Activated naive CD4-positive, alpha-beta T cell treated with Interleukin-2 at 50 U/mL for 16 hours (primary cell): Measurements from ENCODE around the gene IFITM5.

ENCODE experiments used
- DNase-seq: peaks from one replicate; pipeline ENCODE4 v3.0.0-alpha.2; 2020

Gene IFITM5

DNA sequence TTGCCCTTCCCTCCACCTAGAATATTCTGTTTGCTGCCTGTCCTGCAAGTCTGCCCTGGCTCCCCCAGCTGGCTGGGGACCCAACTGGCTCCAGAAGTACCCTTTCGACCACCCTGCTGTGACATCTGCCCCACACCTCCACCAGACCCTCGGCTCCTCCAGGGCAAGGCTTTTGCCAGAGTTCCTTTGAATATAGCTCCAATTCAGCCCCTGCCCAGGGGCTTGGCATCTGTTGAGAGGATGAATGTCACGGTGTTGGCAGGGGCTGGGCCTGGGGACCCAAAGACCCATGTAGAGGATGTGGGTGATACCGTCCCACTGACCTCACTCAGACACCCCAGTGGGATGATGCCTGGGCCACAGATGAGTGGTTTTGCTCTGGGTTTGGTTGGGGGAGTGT lies 17.2 kb downstream of the IFITM5 start:
- DNase-seq: no peak

DNA sequence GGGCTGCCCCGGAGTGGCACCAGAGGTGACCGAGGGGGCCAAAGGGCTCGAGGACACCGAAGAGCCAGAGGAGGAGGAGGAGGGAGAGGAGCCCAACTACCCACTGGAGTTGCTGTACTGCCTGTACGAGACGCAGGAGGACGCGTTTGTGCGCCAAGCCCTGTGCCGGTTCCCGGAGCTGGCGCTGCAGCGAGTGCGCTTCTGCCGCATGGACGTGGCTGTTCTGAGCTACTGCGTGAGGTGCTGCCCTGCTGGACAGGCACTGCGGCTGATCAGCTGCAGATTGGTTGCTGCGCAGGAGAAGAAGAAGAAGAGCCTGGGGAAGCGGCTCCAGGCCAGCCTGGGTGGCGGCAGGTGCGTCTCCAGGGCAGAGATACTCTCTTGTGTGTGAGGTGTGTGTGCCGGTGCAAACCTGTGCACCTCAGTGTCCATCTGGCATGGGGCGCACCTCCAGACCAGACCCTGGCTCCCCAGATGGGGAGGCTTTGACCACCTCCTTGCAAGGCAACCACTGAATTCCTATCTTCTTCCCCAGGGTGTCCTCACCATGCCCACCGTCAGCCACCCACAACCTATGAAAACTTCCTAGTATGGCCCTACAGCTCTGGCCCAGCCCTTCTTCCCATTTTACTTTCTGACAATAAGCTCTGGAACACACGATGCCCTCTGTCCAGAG lies 17.7 kb downstream of the IFITM5 start:
- DNase-seq: no peak

DNA sequence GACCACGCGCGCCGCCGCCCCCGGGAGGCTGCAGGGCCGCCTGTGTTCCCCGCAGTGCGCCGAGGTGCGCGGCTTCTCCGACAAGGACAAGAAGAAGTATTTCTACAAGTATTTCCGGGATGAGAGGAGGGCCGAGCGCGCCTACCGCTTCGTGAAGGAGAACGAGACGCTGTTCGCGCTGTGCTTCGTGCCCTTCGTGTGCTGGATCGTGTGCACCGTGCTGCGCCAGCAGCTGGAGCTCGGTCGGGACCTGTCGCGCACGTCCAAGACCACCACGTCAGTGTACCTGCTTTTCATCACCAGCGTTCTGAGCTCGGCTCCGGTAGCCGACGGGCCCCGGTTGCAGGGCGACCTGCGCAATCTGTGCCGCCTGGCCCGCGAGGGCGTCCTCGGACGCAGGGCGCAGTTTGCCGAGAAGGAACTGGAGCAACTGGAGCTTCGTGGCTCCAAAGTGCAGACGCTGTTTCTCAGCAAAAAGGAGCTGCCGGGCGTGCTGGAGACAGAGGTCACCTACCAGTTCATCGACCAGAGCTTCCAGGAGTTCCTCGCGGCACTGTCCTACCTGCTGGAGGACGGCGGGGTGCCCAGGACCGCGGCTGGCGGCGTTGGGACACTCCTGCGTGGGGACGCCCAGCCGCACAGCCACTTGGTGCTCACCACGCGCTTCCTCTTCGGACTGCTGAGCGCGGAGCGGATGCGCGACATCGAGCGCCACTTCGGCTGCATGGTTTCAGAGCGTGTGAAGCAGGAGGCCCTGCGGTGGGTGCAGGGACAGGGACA lies 18.4 kb downstream of the IFITM5 start:
- peak; percentile 34 for DNase-seq

DNA sequence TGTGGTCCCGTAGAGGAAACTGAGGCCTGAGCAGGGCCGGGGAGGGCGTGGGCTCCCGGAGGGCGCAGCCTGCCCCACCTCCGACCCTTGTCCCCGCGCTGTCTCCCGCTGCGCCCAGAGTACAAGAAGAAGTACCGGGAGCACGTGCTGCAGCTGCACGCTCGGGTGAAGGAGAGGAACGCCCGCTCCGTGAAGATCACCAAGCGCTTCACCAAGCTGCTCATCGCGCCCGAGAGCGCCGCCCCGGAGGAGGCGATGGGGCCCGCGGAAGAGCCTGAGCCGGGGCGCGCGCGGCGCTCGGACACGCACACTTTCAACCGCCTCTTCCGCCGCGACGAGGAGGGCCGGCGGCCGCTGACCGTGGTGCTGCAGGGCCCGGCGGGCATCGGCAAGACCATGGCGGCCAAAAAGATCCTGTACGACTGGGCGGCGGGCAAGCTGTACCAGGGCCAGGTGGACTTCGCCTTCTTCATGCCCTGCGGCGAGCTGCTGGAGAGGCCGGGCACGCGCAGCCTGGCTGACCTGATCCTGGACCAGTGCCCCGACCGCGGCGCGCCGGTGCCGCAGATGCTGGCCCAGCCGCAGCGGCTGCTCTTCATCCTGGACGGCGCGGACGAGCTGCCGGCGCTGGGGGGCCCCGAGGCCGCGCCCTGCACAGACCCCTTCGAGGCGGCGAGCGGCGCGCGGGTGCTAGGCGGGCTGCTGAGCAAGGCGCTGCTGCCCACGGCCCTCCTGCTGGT lies 19.2 kb downstream of the IFITM5 start:
- peak; percentile 48 for DNase-seq

DNA sequence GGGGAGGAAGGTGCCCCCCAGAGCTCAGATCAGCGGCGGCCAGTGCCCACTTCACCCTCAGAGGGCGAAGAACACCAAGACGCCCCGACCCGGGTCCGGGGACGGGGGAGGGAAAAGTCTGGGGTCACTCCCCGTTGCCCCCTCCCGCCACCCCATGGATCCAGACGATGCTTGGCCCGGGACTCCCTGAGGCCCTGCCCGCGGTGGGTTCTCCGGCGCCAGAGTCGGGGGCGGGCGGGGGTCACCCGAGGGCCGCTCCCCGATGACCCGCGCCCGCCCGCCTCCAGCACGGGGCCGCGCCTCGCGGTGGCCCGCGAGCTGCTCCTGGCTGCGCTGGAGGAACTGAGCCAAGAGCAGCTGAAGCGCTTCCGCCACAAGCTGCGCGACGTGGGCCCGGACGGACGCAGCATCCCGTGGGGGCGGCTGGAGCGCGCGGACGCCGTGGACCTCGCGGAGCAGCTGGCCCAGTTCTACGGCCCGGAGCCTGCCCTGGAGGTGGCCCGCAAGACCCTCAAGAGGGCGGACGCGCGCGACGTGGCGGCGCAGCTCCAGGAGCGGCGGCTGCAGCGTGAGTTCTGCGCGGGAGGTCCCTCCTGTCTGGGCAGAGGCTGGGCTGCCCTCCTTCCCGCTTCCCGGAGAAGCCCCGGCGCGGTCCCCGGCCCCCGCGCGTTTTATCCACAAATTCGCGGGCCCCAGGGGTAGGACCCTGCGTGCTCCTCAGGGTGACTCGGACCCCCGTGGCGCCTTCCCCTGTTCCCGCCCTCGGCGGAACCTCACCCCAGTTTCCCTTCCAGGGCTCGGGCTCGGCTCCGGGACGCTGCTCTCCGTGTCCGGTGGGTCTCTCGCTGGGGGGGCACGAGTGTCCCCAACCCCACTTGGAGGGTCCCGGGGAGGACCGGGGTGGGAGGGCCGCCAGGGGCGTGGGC lies 20.0 kb downstream of the IFITM5 start:
- DNase-seq: no peak

DNA sequence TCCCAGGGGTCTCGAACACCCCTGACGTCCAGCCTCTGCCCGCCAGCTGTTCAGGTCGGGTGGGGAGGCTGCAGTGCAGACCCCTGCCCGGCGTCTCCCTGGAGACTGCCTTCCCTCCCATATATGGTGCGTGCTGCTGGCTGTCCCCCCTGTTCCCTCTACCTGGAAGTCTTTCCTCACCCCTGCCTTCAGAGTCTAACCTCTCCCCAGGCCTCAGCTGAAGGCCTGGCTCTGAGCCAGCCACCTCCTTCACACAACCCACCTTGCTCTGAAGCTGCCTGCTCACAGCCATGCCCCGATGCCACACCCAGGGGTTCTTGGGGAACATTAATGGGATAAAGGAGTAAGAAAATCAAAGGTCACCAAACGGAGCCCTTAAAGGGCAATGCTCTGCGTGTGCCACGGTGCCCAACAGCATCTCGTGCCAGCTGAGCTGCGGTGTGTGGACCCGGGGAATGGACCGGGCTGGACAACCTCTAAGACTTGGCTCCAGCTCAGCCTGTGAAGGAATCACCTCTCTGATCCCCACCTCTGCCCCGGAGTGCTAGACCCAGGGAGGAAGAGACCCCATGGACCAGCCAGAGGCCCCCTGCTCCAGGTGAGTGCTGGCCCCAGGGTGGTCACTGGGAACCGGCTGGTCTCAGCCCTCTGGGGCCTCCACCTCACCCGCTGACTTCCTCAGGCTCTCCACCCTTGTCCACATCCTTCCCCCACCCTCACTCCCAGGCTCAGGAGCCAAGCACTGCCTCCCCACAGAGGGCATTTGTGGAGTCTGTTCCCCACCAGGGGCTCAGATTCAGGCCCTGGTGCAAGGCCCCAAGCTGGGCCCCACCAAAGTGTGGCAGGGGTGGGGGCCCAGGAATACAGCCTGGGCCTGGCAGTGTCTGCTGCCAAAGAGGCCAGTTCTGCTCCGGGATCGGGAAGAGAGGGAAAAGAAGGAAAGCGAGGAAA lies 21.1 kb downstream of the IFITM5 start, which contains the start of gene NLRP6:
NLRP6 (plus strand) TSS at position 407 of the 951 bp plus-strand sequence; CDS start at position 570, 163 bp downstream.
- no peak for DNase-seq

DNA sequence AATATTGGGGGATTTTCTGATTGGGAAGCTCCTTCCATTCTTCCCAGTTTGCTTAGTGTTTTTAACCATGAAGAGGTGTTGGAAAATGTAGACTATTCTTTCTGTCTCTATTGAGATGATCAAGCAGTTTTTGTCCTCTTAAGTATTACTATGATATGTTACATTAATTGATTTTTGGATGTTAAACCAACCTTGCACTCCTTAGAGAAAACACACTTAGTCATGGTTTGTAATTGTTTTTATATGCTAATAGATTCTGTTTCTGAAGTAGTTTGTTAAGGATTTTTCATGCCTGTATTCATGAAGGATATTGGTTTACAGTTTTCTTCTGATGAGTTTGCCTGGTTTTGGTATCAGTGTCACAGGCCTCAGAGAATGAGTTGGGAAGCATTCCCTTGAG lies 23.1 kb downstream of the IFITM5 start:
- DNase-seq: no peak

DNA sequence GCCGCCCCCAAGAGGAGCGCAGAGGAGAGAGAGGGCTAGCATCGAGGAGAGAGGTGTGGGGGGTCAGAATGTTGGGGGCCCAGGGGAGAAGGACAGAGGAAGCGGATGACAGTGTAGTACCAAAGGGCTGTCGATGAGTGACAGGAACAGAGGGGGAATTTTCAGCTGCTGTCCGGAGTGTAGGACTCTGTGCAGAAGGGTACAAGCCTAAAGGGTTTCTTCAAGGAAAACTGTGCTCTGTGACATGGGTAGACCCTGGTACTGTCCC lies 26.5 kb downstream of the IFITM5 start:
- DNase-seq: no peak

DNA sequence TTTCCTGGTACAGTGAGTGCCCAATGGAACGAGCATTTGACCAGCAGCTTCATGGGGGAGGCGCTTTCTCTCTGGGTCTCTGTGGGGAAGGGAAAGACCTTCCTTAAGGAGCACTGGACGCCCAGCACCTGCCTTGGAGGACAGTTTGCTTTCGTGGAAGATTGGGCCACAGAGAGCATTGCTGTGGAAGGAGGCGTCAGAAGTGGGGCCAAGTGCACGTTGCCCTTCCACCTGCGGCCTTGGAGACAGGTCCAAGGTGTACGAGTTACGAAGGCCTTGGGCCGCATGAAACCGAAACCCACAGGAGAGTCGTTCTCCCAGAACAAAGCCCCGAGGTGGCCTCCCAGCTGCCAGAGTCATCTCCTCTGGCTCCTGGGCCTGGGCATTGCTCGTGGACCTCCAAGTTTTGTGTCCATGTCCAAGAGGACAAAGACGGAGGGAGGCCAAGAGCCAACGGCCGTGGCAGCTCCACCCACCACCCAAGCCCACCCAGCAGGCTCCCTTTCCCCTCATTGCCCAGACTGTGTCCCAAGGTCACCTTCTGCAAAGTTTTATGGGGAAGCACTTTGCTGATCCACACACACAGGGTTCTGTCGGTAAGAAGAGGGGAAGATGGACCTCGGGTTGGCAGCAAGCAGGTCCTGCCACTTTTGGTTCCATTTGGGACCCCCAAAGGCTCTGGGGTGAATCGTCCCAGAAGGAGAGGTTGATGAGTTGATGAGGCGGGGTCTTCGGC lies 27.0 kb downstream of the IFITM5 start:
- DNase-seq: no peak

DNA sequence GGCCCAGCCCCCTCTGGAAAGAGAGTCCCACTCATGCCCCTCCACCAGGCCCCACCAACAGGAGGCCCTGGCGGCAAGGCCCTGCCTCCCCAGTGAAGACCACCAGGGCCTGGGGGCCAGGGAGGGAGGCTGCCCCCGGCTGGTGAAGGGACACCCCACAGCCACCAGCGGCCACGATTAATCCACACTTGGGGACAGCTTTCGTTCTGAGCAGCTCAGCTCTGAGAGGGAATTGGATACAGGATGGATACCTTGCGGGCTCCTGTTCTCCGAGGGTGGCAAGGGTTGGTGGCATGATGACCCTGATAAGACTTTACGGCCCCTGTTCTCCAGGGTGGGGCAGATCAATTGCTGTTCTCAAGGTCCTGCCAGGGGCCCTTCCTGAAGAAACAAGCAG lies 28.0 kb downstream of the IFITM5 start:
- no peak for DNase-seq

DNA sequence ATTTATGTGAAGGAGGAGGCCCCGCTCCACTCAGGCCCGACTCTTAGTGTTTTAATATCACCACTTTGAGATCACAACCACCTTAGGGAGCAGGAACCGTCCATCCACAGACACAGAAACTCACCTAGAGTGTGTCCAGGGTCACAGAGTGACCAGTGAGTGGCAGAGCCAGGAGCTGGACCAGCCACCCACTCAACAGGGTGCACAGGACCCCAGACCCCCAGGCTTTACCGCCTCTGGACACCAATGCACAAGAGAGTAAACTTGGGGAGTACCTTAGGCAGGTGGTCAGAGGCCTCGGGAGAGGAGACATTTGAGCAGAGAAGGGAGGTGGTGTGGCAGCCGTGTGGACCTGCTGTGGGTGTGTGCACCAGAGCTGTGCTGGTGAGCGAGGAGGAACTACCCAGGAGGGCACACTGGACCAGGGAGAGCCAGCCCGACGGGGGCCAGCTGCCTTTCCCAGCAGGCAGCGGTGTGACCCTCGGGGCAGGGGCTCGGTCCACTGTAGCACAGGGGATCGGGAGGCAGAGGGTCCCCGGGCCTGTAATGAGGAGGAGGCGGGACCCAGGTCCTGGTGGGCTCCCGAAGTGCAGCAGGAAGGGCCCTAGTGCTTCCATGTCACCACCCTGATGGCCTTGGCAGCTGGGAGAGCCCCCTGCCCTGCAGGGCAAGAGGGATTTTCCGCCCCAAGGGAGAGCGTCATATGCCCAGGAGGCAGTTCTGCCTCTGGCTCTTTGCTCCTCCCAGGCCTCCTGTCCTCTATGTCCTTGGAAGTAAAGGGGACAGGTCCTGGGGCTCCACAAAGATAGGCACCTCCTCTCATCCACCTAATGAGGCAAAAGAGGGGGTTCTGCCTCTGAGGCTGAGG lies 28.6 kb downstream of the IFITM5 start:
- DNase-seq: no peak

DNA sequence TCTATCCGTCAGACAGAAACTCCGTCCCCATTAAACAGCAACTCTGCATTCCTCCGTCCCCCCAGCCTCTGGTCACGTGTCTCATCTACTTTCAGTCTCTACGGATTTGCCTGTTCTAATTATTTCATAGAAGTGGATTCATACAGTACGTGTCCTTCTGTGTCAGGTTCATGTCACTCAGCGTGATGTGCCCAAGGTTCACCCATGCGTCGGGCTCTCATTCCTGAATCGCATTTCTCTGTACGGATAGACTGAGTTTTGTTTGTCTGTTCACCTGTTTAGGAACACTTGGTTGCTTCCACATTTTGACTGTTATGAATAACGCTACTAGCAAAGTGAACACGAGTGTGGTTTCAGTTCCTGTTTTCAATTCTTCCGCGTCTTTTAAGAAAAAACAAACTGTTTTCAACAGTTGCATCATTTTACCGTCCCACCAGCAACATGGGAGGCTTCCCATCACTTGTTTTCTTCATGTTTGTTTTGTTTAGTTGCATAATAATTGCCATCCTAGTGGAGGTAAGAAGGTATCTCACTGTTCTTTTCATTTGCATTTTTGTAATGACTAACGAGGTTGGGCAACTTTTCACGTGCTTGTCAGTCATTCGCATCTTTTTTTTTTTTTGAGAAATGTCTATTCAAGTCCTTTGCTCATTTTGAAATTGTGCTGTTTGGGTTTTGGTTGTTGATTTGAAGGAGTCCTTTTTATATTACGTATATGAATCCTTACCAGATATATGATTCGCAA lies 30.0 kb downstream of the IFITM5 start:
- DNase-seq: peak; percentile 66

DNA sequence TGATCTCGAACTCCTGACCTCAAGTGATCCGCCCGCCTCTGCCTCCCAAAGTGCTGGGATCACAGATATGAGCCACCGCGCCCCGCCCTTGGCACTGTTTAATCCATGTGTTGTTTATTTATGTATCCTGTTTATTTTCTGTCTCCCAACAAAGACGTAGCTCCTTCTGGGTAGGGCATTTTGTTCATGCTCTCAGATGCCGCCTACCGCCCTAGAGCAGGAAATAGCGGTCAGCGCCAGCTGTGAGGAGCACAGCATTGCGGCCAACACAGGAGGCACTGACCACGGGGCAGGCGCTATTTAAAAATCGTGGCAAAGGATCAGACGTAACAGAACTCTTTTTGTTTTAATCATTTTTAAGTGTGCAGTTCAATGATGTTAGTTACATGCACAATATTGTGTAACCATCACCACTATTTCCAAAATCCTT lies 30.6 kb downstream of the IFITM5 start:
- DNase-seq: peak; percentile 45

DNA sequence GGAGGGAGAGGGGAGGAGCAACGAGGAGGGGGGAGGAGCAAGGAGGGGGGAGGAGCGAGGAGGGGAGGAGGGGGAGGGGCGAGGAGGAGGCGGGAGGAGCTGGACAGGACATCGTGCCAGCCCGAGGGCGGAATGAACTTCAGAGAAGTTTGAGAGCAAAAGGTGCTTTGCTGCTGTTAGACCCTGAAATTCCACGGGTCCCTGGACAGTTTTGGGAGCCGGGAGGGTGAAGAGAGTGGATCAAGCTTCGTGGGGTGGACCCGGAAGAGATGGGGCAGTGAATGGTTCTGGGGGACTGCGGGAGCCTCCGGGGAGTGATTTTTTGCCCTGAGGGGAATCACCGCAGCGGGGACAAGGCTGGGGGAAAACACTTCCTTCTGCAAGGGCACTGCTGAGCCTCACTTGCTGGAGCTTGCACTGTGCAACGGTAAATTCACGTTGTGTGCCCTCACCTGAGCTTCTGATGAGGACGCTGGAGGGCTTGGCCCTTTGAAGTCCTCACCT lies 31.8 kb downstream of the IFITM5 start:
- DNase-seq: peak; percentile 47

DNA sequence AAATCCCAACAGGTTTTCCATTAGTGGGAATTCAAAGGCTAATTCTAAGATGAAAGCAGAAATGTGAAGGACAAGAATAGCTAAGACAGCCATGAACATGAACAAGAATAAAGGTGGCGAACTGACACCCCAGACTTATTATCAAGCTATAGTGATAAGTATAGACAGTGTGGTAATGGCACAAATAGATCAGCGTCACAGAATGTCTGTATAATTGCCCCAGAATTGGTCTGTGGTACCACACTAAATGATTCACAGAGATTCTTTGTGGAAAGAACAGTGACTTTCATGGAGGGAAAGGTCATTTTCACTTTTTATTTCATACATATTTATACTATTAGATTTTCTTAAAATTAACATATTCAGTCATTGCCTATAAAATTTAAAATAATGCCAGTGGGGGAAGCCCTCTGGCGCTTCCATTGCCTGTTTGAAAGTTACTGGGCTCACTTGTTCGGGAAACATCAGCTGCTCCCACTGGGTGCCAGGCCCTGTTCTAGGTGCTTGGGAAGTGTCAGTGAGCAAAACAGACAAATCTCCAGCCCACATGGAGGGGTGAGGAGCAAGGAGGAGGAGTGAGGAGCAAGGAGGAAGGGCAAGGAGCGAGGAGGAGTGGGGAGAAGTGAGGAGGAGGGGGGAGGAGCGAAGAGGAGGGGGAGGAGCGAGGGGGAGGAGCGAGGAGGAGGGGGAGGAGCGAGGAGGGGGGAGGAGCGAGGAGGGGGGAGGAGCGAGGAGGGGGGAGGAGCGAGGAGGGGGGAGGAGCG lies 32.5 kb downstream of the IFITM5 start:
- DNase-seq: peak; percentile 36

DNA sequence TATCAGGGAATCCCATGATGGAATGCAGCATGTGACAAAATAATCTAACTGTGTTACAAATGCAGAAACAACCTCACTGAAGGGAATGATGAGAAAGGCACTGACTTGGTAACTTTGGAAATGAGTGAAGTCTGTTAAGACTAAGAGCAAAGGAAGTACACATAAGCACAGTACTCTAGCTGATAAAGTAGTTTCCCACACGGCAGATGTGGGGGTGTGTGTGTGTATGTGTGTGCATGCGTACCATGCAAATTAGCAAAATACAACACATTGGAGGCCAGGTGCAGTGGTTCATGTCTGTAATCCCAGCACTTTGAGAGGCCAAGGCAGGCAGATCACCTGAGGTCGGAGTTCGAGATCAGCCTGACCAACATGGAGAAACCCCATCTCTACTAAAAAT lies 37.7 kb downstream of the IFITM5 start:
- no peak for DNase-seq

DNA sequence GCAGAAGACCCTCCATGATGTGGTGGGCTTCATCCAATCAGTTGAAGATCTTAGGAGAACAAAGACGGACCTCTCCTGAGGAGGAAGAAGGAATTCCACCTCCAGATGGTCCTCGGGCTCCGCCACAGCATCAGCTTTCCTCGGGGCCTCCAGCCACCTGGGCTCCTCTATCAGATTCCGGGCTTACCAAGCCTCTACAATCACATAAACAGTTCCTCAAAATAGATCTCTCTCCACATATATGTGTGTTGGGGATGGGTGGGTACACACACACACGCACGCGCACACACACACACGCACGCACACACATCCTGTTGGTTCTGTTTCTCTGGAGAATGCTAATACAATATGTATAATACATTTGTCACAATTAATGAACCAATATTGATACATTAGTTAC lies 39.9 kb downstream of the IFITM5 start:
- DNase-seq: no peak
